Posterior vena cava (tissue), 2 donors: ENCODE results near the gene DHRSX. TPM values are rescaled to one million over a fixed set of nuclear protein-coding genes. Genes with fewer than 3 reads are reported as not detected.
"Not testable (repeated sequence)": the region's sequence is repeated elsewhere in the genome, so short reads cannot be mapped to it uniquely, and the experiment has no call there.

Experiments
- DNase-seq: peaks from one replicate; pipeline ENCODE4 v3.0.0-alpha.2; 2020; ENCODE audit warnings: low spot score
- intact Hi-C, 2 donors: fragments of 100-400 bp; cut with DNase I; formaldehyde crosslinking; loops; one replicate each; pipeline versions ENCODE4 v1.14.1 to v1.14.2; 2022 to 2023
- total RNA-seq, 2 donors: library from RNA; stranded (reverse); fragmentation: NEBNext Ultra II Directional; extraction: Animal tissue kit (Norgen Biotek cat#: 25700); gene quantifications; one replicate each; pipeline ENCODE4 v1.2.1, GENCODE V29; 2021
- donor health status: DM: yes; HTN: yes; CAD: no.
- donor health status: DM: yes; HTN: yes; CAD: no.

Gene DHRSX
- total RNA-seq, 2 donors from 2014 or later: 16.0 to 18.9 TPM

- DNase-seq: no peak
- intact Hi-C loops: no loop called here
These were observed 276.6 kb downstream of the DHRSX start for GRCh38 chrX:2224161-2224560.

GRCh38 chrX:2220829-2221567 is 279.8 kb downstream of the DHRSX start:
- DNase-seq: no peak
- intact Hi-C loops: no loop called here

GRCh38 chrX:2220296-2220695 is 280.5 kb downstream of the DHRSX start:
- no peak for DNase-seq
- intact Hi-C loops: no loop called here

- intact Hi-C loops, DNase-seq: not testable (repeated sequence)
These were observed 286.5 kb downstream of the DHRSX start for GRCh38 chrX:2214138-2214823.

GRCh38 chrX:2211667-2212066 is 289.1 kb downstream of the DHRSX start:
- DNase-seq, intact Hi-C loops: not testable (repeated sequence)

GRCh38 chrX:2193273-2193592 is 307.5 kb downstream of the DHRSX start:
- intact Hi-C loops: no loop called here

GRCh38 chrX:2192584-2193272 is 308.0 kb downstream of the DHRSX start:
- intact Hi-C loops: loop anchor here in 1 of 2 donors (1.0 kb wide), 1 partner anchor 44 kb away; no protein-coding TSS in a partner anchor
- no peak for DNase-seq

More at GRCh38 chrX:2193273-2193592, 307.5 kb downstream of the DHRSX start:
- no peak for DNase-seq

GRCh38 chrX:2188840-2189239 is 311.9 kb downstream of the DHRSX start:
- DNase-seq: no peak
- intact Hi-C loops: no loop called here

- DNase-seq: no peak
- intact Hi-C loops: no loop called here
These were observed 312.4 kb downstream of the DHRSX start for GRCh38 chrX:2188330-2188792.

- DNase-seq: no peak
- intact Hi-C loops: no loop called here
These were observed 313.2 kb downstream of the DHRSX start for GRCh38 chrX:2187352-2188115.

- DNase-seq: no peak
- intact Hi-C loops: no loop called here
These were observed 315.3 kb downstream of the DHRSX start for GRCh38 chrX:2185341-2186082.

- intact Hi-C loops: no loop called here
- DNase-seq: no peak
These were observed 316.7 kb downstream of the DHRSX start for GRCh38 chrX:2184089-2184488.

GRCh38 chrX:2183193-2183725 is 317.5 kb downstream of the DHRSX start:
- intact Hi-C loops: no loop called here
- no peak for DNase-seq

GRCh38 chrX:2177541-2177940 is 323.2 kb downstream of the DHRSX start:
- intact Hi-C loops: no loop called here

GRCh38 chrX:2176733-2177132 is 324.0 kb downstream of the DHRSX start:
- intact Hi-C loops: no loop called here
- no peak for DNase-seq

More at GRCh38 chrX:2177541-2177940, 323.2 kb downstream of the DHRSX start:
- peak; percentile 59 for DNase-seq

GRCh38 chrX:2176274-2176673 is 324.5 kb downstream of the DHRSX start:
- no peak for DNase-seq
- intact Hi-C loops: no loop called here

GRCh38 chrX:2172359-2172758 is 328.4 kb downstream of the DHRSX start:
- intact Hi-C loops: no loop called here
- no peak for DNase-seq
